ENCODE data around the gene TTN.
"Not testable (repeated sequence)": the region's sequence is repeated elsewhere in the genome, so short reads cannot be mapped to it uniquely, and the experiment has no call there.

The TTN gene

GRCh38 chr2:178731300-178731699 is 75.9 kb downstream of the TTN start:
- DNase-seq, result no peak

GRCh38 chr2:178730049-178730448 is 77.2 kb downstream of the TTN start:
- no peak for DNase-seq

GRCh38 chr2:178723786-178724346 is 83.4 kb downstream of the TTN start:
- DNase-seq, result no peak

- DNase-seq, result no peak
Observed at GRCh38 chr2:178722296-178722695, 84.9 kb downstream of the TTN start.

GRCh38 chr2:178718988-178719387 is 88.2 kb downstream of the TTN start:
- DNase-seq, result no peak

GRCh38 chr2:178718283-178718682 is 88.9 kb downstream of the TTN start:
- no peak for DNase-seq

- DNase-seq, result no peak
Observed at GRCh38 chr2:178716394-178716793, 90.8 kb downstream of the TTN start.

- DNase-seq, result no peak
Observed at GRCh38 chr2:178715366-178715765, 91.9 kb downstream of the TTN start.

- no peak for DNase-seq
Observed at GRCh38 chr2:178707476-178707875, 99.7 kb downstream of the TTN start.

- no peak for DNase-seq
Observed at GRCh38 chr2:178704876-178705275, 102.3 kb downstream of the TTN start.

GRCh38 chr2:178702361-178702760 is 104.9 kb downstream of the TTN start:
- no peak for DNase-seq

- DNase-seq, result no peak
Observed at GRCh38 chr2:178700922-178701342, 106.3 kb downstream of the TTN start.

- DNase-seq, result no peak
Observed at GRCh38 chr2:178700136-178700535, 107.1 kb downstream of the TTN start.

- no peak for DNase-seq
Observed at GRCh38 chr2:178692845-178693244, 114.4 kb downstream of the TTN start.

GRCh38 chr2:178689808-178690207 is 117.4 kb downstream of the TTN start:
- DNase-seq, result no peak

GRCh38 chr2:178683877-178684276 is 123.3 kb downstream of the TTN start:
- DNase-seq, result no peak

- no peak for DNase-seq
Observed at GRCh38 chr2:178681081-178681480, 126.1 kb downstream of the TTN start.

- no peak for DNase-seq
Observed at GRCh38 chr2:178679891-178680290, 127.3 kb downstream of the TTN start.

GRCh38 chr2:178677599-178677998 is 129.6 kb downstream of the TTN start:
- no peak for DNase-seq

GRCh38 chr2:178676046-178676445 is 131.2 kb downstream of the TTN start:
- no peak for DNase-seq

- DNase-seq, result no peak
Observed at GRCh38 chr2:178674122-178674521, 133.1 kb downstream of the TTN start.

GRCh38 chr2:178666458-178666857 is 140.8 kb downstream of the TTN start:
- DNase-seq, result no peak

- not testable (repeated sequence) for DNase-seq
Observed at GRCh38 chr2:178658480-178658879, 148.7 kb downstream of the TTN start.

- DNase-seq, result no peak
Observed at GRCh38 chr2:178650554-178650953, 156.7 kb downstream of the TTN start.

GRCh38 chr2:178644919-178645318 is 162.3 kb downstream of the TTN start:
- no peak for DNase-seq

GRCh38 chr2:178641498-178641897 is 165.7 kb downstream of the TTN start:
- no peak for DNase-seq

Measured in activated T-cell treated with anti-CD3 and anti-CD28 coated beads, Interleukin-2, amount 50 U/mL, for 48 hours (primary cell).